Limb (tissue), 2 donors: ENCODE results near the gene HAUS6.
"Not testable (repeated sequence)": the region's sequence is repeated elsewhere in the genome, so short reads cannot be mapped to it uniquely, and the experiment has no call there.

Experiments used
- DNase-seq, 2 donors: peaks; one replicate each; pipeline ENCODE4 v3.0.0-alpha.2; 2016; ENCODE audit errors: extremely low spot score in 2 of 2

Gene HAUS6

GRCh38 chr9:19117039-19117716 is 14.5 kb upstream of the HAUS6 start:
- DNase-seq: no peak

- no peak for DNase-seq
Observed at GRCh38 chr9:19116107-19116790, 13.5 kb upstream of the HAUS6 start.

- no peak for DNase-seq
Observed at GRCh38 chr9:19114680-19115270, 12.1 kb upstream of the HAUS6 start.

- DNase-seq: no peak
Observed at GRCh38 chr9:19113964-19114679, 11.4 kb upstream of the HAUS6 start.

GRCh38 chr9:19113064-19113611 is 10.4 kb upstream of the HAUS6 start:
- not testable (repeated sequence) for DNase-seq

GRCh38 chr9:19108038-19108437 is 5.3 kb upstream of the HAUS6 start:
- DNase-seq: no peak

GRCh38 chr9:19104515-19105282 is 2.0 kb upstream of the HAUS6 start:
- DNase-seq: no peak

GRCh38 chr9:19102181-19102630 is 498 bp downstream of the HAUS6 start:
- DNase-seq: no peak

GRCh38 chr9:19101203-19101602 is 1.5 kb downstream of the HAUS6 start:
- no peak for DNase-seq

GRCh38 chr9:19097431-19097830 is 5.3 kb downstream of the HAUS6 start:
- not testable (repeated sequence) for DNase-seq

GRCh38 chr9:19087106-19088000 is 15.4 kb downstream of the HAUS6 start:
- DNase-seq: no peak

GRCh38 chr9:19085295-19085694 is 17.4 kb downstream of the HAUS6 start:
- DNase-seq: no peak

- no peak for DNase-seq
Observed at GRCh38 chr9:19074836-19075235, 27.9 kb downstream of the HAUS6 start.

- DNase-seq: no peak
Observed at GRCh38 chr9:19074229-19074628, 28.5 kb downstream of the HAUS6 start.

- DNase-seq: no peak
Observed at GRCh38 chr9:19057033-19057432, 45.7 kb downstream of the HAUS6 start.

- no peak for DNase-seq
Observed at GRCh38 chr9:19050637-19051591, 51.8 kb downstream of the HAUS6 start.

GRCh38 chr9:19049917-19050636 is 52.6 kb downstream of the HAUS6 start:
- no peak for DNase-seq
